Measurements from ENCODE around the gene GPRIN2. TPM values are rescaled to one million over a fixed set of nuclear protein-coding genes. Genes with fewer than 3 reads are reported as not detected.
"Not testable (repeated sequence)": the region's sequence is repeated elsewhere in the genome, so short reads cannot be mapped to it uniquely, and the experiment has no call there.

GPRIN2 gene
- total RNA-seq, 1 donor from 2014 or later: 18.8 TPM

- DNase-seq (ENCODE audit: low spot score in 2 of 2): no peak
- FAIRE-seq: no peak
Observed at GRCh38 chr10:46540412-46541016, 15.9 kb downstream of the GPRIN2 start.

GRCh38 chr10:46539596-46540411 is 16.7 kb downstream of the GPRIN2 start:
- FAIRE-seq (no peak), DNase-seq (ENCODE audit: low spot score in 2 of 2) (no peak)

- FAIRE-seq: no peak
- no peak for DNase-seq (ENCODE audit: low spot score in 2 of 2)
Observed at GRCh38 chr10:46538717-46539426, 17.6 kb downstream of the GPRIN2 start.

DNA sequence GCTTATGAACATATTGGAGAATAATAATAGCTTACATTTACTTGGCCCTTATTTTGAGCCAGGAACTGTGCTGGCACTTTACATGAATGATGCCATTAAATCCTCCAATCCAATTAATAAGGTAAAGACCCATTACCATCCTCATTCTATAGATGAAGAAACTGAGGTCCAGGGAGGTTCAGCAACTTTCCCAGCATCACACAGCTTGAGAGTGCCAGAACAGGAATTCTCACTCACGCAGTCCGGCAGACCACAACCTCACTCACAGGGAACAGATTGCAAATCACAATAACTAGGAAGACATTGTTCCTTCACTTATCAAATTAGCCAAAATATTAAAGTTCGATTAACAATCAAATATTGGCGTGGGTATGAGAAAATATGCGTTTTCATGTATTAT is 18.3 kb downstream of the GPRIN2 start:
- FAIRE-seq: no peak
- no peak for DNase-seq (ENCODE audit: low spot score in 2 of 2)

GRCh38 chr10:46537309-46537708 is 19.1 kb downstream of the GPRIN2 start:
- DNase-seq (ENCODE audit: low spot score in 2 of 2) (no peak), FAIRE-seq (no peak)

DNA sequence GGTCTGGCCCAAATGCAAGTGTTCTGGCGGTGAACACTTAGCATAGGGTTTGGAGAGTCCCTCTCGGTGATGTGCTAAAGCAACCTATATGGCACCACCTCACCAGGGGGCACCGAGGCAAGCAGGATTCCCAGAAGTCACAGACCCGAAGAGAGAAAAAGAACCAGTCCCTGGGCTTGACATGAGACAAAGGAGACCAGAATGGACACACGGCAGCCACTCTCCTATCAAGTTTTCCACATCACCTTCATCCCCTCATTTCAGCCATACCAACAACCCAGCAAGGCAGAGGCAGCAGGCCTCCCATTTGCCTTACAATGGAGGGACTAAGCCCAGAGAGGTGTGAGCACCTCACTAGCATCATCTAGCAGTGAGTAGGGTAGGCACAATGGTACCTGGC is 19.7 kb downstream of the GPRIN2 start:
- no peak for FAIRE-seq

GRCh38 chr10:46536171-46536570 is 20.3 kb downstream of the GPRIN2 start:
- no peak for DNase-seq (ENCODE audit: low spot score in 2 of 2)
- no peak for FAIRE-seq

More for the DNA sequence above, 19.7 kb downstream of the GPRIN2 start:
- DNase-seq (ENCODE audit: low spot score in 2 of 2): no peak

- DNase-seq (ENCODE audit: low spot score in 2 of 2) (no peak), FAIRE-seq (no peak)
Observed at GRCh38 chr10:46534828-46535524, 21.5 kb downstream of the GPRIN2 start.

- not testable (repeated sequence) for FAIRE-seq; DNase-seq (ENCODE audit: low spot score in 2 of 2)
Observed at GRCh38 chr10:46532256-46532655, 24.2 kb downstream of the GPRIN2 start.

DNA sequence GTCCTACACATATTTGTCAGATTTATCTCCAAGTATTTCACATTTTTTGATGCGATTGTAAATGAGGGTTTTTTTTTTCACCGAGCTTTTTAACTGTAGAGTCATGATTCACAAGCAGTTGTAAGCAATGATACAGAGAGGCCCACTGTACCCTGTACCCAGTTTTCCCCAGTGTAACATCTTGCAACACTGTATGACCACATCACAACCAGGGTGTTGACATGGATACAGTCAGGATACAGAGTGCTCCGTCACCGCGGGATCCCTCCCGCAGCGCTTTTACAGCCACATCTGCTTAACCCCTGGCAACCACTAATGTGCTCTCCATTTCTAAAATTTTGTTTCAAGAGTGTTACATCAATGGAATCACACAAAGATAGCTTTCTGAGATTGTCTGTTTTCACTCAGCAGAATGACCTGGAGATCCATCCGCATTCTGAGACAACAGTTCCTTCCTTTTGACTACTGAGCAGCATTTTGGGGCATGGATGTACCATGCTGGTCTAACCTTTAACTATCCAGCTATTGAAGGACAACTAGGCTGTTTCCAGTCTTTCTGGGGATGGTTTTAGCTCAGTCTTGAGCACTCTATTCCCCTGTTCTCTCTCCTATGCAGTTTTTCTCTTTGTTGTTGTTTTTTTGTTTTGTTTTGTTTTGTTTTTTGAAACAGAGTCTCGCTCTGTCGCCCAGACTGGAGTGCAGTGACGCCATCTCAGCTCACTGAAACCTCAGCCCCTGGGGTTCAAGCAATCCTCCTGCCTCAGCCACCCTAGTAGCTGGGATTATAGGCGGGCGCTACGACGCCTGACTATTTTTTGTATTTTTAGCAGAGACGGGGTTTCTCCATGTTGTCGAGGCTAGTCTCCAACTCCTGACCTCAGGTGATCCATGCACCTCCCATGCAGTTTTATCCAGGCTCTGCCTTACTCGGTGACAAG is 25.9 kb downstream of the GPRIN2 start:
- DNase-seq (ENCODE audit: low spot score in 2 of 2) (no peak), FAIRE-seq (no peak)

- not testable (repeated sequence) for FAIRE-seq; DNase-seq (ENCODE audit: low spot score in 2 of 2)
Observed at GRCh38 chr10:46529742-46530141, 26.7 kb downstream of the GPRIN2 start.

DNA sequence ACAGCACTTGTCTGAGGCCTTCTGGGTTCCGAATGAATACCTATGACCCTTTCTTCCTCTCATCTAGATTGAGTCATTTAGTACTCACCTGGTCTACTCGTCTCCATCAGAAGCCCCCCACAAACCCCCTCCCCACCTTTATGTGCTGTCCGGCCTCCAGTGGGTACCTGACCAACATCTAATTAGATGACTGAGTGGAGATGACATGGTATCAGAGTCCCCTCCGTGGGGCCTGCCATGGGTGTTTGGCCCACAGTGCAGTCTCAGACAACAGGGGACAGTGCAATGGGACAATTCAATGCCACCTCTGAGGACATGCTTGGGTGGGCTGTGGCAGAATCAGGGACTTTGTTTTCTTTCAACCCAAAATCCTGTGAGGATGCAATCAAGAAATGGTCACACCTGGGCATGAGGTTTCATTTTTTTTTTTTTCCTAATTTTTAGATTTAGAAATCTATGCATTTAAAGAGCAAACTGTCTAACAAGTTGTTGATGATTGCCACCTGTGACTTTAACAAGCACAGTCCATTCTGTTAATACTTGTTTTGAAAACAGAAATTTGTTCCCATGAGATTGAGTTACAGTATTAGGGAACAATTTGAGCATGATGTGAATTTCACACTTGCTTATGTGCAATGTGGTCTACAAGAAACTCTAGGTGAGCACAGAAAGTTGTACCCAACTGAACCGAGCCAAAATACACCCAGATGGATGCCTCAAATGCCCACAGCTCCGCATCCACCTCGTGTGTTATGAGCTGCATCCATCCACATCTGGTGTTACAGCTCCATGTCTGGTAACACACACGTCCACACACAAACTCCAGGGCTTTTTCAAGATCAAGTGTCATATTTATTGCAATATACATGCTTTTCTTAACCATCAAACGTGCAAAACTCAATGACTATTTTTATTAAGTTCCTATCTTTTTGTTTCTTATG is 27.5 kb downstream of the GPRIN2 start:
- FAIRE-seq: no peak
- no peak for DNase-seq (ENCODE audit: low spot score in 2 of 2)

GRCh38 chr10:46528171-46528671 is 28.2 kb downstream of the GPRIN2 start:
- FAIRE-seq (no peak), DNase-seq (ENCODE audit: low spot score in 2 of 2) (no peak)

DNA sequence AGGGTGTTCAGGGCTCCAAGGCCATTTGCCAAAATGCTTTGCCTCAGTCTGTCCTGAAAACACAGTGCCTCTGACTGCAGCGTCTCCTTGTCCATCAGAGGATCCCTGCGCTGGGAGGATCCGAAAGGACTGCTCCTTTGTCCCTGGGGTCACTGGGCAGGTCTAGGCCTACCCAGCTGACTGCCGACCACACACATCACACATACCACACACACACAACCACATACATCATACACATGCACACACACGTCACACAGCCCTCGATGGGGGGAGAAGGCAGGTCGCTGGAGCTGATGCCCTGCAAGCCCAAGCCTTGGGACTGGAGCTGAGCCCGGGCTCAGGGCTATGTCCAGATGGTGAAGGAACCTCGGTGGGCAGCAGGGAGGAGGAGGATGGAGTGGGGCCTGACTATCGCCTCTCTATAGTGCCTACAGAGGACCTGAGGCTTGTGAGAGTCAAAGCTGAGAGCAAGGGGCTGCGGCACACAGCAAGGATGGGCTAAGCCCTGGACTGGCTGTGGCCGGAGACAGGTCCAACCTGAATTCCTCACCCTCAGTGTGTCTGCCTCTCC is 29.1 kb downstream of the GPRIN2 start:
- DNase-seq (ENCODE audit: low spot score in 2 of 2): no peak
- no peak for FAIRE-seq

DNA sequence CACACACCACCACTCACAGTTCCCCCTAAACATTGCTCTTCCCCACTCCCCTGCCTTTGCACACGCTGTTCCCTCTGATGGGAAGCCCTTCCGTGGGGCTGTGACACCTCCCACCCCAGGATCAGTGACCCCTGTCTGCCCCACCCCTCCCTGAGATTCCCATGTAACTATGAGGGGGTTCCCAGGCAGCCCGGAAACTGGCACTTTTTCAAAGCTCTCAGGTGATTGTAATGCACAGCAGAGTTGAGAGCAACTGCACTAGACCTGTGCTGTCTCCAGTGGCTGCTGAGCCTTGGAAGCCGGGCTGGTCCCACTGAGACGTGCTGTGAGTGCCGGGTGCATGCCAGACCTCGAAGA is 29.8 kb downstream of the GPRIN2 start:
- FAIRE-seq: no peak
- DNase-seq (ENCODE audit: low spot score in 2 of 2): no peak

DNA sequence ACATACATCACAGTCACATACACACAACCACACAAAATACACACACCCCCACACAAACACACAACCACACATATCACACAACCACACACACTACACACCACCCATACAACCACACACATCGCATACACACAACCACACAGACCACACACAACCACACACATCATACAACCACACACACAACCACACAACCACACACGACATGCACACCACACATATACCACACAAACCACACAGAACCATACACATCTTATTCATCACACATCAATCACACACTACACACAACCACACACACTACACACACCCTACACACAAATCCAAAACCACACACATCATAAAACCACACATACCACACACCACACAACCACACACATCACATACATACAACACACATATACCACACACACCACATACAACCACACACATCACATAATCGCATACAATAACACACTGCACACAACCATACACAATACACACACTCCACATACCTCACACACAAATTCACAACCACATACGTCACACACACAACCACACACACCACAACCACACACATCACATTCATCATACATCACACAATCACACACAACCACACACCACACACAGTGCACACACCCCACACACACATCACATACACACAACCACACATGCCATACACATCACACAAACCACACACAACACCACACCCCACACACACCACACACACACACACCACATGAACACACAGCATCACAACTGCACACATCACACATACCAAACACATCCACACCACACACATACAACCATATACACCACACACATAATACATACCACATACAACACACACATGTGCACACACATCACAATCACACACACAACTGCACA is 30.4 kb downstream of the GPRIN2 start:
- DNase-seq (ENCODE audit: low spot score in 2 of 2): no peak
- no peak for FAIRE-seq

- DNase-seq (ENCODE audit: low spot score in 2 of 2): no peak
- FAIRE-seq: no peak
Observed at GRCh38 chr10:46525177-46525823, 31.2 kb downstream of the GPRIN2 start.

Measured in frontal cortex (tissue), 4 donors.